NCI-H2107 treated with DMSO at 0.1 percent for 48 hours (cell line): ENCODE data around the gene SERPINF2.
"Not testable (repeated sequence)": the region's sequence is repeated elsewhere in the genome, so short reads cannot be mapped to it uniquely, and the experiment has no call there.

Source experiments
- DNase-seq: peaks from one replicate; lab custom pipeline; 2025; ENCODE audit not compliant: unreplicated experiment; lab: John Stamatoyannopoulos, UW

Gene SERPINF2

DNA sequence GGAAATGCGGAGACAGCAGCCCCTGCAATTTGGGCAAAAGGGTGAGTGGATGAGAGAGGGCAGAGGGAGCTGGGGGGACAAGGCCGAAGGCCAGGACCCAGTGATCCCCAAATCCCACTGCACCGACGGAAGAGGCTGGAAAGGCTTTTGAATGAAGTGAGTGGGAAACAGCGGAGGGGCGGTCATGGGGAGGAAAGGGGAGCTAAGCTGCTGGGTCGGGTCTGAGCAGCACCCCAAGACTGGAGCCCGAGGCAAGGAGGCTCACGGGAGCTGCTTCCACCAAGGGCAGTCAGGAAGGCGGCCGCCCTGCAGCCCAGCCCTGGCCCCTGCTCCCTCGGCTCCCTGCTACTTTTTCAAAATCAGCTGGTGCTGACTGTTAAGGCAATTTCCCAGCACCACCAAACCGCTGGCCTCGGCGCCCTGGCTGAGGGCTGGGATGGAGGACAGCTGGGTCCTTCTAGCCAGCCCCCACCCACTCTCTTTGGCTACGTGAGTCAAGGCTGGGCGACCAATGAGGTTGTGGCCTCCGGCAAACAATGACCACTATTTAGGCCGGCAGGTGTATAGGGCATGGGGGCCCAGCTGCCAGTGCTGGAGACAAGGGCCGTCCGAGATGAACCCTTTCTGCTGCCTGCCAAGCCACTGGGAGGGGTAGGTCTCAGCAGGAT lies 19.7 kb downstream of the SERPINF2 start:
- DNase-seq, result no peak

DNA sequence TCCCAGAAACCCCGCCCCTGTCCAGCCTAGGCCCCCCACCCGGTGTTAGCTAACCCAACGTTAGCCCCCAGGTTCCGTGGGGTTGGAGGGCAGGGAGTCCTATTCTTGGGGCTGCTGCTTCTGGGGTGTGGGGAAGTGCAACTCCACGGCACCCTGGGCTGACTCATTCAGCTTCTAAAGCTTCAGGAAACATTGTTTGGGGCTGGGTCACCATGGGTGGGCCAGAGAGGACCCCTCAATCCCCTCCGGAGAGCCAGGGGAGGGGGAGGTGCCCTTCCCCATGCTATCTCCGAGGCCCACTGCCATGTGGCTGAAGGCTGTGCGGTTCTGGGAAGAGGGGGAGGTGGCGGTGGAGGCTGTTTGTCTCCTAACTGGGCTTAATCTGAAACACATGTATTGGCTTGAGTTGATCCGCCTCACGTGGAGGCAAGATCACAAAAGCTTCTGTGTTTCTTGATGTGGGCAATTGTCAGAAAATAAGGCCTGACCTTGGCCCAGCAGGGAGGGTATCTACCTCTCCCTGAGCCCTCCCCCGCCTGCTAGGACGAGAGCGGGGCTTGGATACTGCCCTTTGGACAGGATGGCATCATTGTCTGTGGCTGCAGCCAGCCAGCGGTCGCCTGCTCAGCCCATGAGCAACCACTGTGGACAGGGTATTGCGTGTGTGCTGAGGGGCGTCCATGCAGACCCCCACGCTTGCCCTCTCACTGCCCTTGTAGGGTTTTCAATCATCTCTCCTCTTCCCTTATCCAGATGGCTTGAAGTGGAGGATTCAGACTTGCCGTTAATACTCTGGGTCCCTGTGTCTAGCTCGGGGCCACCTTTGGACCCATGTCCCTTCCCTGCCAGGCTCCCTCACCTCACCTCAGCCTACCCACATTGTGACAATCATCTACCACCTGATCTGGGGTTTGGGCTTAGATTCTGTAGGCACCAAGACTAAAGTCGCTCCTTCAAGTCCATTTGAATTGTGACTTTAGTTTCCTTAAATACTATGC lies 20.5 kb downstream of the SERPINF2 start:
- DNase-seq, result no peak

DNA sequence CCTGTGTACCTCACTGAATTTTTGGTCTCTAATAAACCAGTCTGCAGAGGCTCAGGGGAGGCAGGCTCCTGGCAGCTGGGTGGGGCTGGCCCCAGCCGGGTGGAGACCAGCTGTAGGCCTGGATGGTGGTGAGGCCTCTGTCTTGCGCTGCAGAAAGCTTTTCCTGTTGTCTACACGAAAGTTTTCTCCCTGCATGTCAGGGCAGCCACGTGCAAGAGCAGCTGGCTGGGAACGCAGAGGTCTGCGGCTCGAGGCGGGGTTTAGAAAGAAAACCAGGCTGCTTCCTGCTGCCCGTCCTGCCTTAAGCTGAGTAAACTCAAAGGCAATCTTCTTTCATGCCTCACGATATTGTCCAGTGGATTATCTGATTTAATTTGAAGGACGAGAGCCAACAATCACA lies 21.6 kb downstream of the SERPINF2 start:
- no peak for DNase-seq

DNA sequence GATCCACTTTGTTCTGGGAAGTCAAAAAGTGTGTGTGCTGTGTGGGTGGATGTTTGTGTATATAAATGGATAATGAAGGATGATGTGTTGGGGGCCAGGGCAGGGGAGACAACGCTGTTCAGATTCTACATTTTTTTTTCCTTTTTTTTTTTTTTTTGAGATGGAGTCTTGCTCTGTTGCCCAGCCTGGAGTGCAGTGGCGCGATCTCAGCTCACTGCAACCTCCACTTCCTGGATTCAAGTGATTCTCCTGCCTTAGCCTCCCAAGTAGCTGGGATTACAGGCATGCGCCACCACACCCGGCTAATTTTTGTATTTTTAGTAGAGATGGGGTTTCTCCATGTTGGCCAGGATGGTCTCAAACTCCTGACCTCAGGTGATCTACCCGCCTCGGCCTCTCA lies 22.0 kb downstream of the SERPINF2 start:
- not testable (repeated sequence) for DNase-seq

DNA sequence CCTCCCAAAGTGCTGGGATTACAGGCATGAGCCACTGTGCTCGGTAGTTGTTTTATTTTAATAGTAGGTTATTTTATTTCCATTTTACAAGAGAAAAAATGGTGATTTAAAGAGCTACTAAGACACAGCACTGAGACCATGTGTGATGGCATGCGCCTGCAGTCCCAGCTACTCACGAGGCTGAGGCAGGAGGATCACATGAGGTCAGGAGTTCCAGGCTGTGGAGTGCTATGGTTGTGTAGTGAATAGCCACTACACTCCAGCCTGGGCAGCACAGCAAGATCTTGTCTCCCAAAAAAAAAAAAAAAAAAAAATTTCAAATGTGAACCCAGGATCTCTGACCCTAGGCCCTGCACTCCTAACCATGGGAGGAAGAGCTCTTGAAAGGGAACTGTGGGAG lies 22.9 kb downstream of the SERPINF2 start:
- no peak for DNase-seq

DNA sequence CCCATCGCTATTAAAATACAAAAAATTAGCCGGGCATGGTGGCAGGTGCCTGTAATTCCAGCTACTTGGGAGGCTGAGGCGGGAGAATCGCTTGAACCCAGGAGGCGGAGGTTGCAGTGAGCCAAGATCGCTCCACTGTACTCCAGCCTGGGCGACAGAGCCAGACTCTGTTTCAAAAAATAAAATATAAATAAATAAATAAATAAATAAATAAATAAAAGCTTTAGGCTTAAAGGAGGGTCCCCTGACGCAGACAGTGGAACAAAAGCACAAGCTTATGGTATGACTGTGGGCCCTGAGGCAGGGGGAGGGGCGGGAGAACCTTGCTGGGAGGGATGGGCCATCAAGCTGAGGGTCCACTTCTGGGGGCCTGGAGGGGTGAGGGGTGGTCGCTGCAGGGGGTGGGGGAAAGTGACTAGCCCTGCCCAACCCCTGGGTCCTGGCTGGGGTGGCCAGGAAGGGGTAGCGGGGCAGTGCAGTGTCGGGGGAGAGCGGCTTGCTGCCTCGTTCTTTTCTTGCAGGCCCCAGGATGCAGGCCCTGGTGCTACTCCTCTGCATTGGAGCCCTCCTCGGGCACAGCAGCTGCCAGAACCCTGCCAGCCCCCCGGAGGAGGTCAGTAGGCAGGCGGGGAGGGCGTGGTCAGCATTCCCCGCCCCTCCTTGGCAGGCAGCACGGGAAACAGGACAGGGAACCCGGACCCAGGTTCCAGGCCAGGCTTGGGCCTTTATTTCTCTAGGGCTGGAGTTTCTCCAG lies 23.9 kb downstream of the SERPINF2 start:
- no peak for DNase-seq

DNA sequence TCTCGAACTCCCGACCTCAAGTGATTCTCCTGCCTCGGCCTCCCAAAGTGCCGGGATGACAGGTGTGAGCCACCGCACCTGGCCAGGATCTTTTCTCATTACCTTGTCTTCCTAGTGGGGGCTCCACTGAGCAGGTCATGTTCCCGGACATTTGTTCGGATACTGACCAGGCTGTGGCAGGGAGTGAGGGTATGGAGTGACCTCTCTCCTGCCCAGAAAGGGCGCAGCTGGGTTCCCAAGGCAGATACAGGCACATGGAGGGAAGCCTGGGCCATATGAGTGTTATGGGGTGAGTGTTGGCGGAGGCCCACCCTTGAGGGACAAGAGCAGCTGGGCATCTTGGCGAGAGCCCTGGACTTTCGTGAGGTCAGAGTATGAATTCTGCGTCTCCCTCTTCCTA lies 24.7 kb downstream of the SERPINF2 start:
- DNase-seq, result no peak

DNA sequence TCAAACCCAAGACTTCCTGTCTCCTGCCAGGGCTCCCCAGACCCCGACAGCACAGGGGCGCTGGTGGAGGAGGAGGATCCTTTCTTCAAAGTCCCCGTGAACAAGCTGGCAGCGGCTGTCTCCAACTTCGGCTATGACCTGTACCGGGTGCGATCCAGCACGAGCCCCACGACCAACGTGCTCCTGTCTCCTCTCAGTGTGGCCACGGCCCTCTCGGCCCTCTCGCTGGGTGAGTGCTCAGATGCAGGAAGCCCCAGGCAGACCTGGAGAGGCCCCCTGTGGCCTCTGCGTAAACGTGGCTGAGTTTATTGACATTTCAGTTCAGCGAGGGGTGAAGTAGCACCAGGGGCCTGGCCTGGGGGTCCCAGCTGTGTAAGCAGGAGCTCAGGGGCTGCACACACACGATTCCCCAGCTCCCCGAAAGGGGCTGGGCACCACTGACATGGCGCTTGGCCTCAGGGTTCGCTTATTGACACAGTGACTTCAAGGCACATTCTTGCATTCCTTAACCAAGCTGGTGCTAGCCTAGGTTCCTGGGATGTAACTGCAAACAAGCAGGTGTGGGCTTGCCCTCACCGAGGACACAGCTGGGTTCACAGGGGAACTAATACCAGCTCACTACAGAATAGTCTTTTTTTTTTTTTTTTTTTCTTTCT lies 27.3 kb downstream of the SERPINF2 start:
- DNase-seq, result no peak

DNA sequence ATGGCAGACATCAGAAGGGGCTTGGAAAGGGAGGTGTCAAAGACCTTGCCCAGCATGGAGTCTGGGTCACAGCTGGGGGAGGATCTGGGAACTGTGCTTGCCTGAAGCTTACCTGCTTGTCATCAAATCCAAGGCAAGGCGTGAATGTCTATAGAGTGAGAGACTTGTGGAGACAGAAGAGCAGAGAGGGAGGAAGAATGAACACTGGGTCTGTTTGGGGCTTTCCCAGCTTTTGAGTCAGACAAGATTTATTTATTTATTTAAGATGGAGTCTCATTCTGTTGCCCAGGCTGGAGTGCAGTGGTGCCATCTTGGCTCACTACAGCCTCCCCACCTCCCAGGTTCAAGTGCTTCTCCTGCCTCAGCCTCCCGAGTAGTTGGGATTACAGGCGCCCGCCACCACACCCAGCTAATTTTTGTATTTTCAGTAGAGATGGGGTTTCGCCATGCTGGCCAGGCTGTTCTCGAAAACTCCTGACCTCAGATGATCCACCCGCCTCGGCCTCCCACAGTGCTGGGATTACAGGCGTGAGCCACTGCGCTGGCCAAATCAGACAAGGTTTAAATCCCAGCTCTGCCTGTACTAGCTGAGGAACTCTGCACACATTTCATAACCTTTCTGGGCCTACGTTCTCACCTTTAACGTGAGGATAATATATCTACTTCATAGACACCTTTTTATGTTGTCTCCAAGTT lies 30.5 kb downstream of the SERPINF2 start:
- DNase-seq, result not testable (repeated sequence)

DNA sequence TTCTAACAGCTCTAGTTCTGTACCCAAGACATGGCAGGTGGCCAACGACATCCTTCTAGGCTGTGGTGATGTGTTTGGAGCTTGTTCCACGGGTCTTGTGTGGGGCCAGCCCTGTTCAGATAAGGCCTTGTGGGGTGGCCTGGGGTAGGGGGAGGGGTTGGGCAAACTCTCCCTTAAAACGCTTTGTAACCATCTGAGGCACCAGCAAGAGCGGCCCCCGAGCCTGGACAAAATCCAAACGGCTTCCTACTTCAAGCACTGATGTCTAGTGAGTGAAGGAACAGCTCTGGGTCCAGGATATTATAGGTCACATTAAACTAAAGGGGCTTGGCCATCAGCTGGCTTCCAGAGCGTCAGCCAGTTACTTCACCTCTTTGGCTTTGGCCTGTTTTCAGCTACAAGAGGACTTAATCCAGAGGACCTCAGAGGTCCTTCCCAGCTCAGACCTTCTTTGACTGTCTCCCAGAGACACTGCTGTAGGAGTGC lies 31.1 kb downstream of the SERPINF2 start:
- DNase-seq, result no peak

DNA sequence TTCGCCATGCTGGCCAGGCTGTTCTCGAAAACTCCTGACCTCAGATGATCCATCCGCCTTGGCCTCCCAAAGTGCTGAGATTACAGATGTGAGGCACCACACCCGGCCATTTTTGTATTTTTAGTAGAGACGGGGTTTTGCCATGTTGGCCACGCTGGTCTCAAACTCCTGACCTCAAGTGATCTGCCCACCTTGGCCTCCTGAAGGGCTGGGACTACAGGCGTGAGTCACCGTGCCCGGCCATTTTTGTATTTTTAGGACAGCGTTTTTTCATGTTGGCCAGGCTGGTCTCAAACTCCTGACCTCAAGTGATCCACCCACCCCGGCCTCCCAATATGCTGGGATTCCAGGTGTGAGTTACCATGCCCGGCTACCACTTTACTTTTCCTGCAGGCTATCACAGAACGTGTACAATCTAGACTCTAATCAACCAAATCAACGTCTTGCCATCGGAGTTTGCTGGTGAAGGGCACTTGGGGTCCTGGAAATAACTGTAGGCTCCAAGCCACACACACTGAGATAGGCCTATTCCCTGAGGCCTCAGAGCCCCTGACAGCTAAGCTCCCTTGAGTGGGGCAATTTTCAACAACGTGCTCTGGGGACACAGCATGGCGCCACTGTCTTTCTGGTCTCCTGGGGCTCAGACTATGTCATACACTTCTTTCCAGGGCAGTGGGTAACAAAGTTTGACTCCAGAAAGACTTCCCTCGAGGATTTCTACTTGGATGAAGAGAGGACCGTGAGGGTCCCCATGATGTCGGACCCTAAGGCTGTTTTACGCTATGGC lies 31.9 kb downstream of the SERPINF2 start:
- no peak for DNase-seq

DNA sequence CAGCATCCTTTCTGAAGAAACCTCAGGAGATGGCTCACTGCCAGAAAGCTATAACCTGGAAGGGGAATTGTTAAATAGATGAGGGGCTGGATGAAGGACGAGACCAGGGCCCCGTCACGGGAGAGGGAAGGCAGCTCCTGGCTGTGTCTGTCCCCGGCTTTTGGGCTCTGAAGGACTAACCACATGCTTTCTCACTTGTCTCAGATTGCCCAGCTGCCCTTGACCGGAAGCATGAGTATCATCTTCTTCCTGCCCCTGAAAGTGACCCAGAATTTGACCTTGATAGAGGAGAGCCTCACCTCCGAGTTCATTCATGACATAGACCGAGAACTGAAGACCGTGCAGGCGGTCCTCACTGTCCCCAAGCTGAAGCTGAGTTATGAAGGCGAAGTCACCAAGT lies 33.7 kb downstream of the SERPINF2 start:
- no peak for DNase-seq

DNA sequence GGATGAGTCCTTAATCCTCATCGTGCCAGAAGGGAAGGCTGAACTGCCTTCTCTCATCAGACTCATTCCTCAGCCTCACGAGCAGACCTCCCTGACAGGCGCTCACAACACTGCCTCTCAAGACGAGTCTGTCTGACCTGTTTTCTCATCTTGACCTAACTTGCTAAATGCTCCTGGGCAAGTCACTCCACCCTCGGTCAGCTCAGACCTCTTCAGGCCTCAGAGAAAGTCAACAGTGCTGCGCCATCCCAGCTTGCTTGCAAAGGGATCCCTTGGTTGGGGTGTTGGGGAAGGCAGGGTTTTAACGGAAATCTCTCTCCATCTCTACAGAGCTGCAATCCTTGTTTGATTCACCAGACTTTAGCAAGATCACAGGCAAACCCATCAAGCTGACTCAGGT lies 34.2 kb downstream of the SERPINF2 start:
- no peak for DNase-seq

DNA sequence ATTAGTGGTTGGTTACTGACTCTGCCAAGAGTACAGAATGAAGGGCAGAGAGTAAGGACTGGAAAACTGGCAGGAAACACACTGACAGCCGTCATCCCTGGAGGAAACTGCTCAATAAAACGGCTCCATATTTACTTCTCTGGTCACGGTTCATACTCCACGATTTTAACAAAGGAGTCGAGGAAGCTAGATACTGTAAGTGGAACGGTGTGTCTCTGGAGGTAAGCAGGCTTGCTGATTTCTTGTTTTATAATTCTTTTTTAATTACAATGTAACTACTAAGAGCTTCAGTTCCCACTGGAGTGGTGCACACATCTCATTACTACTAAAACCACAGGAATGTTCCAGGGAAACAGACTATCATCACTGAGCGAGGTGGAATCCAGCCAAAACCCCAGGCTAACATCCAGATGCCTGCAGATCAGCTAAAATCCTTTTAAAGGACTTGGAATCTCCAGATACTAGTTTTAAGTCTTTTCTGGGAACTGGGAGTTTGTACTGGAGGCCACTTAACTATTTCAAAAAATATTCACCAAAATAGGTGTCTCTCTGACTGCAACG lies 37.0 kb downstream of the SERPINF2 start:
- no peak for DNase-seq

DNA sequence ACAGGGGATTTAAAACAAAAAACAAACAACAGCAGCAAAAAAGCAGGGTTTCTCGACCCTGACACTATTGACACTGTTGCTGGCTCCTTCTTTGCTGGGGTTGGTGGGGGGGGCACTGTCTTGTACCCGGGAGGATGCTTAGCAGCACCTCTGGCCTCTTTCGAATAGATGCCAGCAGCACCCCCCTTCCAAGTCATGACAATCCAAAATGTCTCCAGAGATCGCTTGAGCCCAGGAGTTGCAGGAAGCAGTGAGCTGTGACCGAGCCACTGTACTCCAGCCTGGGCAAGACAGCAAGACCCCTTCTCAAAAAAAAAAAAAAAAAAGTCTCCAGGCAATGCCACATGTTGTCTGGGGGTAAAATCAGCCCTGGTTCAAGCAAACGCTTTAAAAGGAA lies 39.5 kb downstream of the SERPINF2 start:
- DNase-seq, result no peak

DNA sequence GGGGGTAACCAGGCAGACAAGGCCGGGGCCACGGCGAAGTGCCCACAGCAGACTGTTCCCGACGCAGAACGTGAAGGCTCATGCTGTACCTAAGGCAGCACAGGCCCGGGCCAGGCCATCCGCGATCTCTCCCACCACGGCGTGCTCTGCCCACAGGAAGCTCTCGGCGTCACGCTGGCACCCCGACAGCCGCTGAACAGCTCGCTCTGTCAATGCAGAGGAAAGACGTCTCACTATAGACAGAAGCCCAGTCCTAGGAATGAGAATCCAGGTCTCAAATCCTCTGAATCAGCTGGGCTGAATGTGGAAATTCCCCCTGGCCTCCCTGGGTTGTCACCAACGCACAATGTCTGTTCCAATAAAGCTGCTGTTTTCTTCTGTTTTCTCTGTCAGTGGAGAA lies 40.6 kb downstream of the SERPINF2 start:
- DNase-seq, result no peak

DNA sequence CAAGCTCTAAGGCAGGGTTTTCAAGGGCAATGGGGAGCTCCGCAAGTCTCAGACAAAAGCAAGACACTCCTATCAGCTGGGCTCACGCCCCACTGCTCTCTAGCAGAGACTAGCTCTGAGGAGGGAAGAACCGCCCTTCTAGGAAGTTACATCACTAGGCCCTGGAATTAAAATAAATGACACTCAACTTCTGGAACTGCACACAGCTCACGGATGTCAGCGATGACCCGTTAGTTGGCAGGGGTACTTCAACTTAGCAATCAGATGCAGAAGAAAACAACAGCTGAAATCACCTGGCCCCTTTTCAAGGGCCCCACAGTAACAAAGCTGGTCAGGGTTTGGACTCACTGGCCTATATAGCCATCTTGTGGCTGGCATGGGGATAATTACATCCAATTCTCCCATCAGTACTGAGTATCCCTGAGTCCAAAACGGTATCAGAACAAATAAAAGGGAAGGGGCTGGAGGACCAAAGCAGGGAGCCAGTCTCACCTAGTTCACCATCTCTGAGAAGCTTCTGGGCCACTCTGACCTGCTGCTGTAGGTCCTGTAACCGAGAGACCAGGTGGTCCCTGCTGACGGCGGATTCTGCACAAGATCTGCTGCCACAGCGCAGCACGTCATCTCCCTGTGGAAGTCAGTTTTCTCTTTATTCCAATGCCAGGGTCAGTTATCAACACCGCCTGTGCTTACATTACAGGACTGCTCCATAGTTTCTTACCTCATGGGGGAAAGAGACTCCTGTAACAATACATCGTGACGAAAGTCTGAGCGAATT lies 41.4 kb downstream of the SERPINF2 start:
- peak; percentile 9 for DNase-seq

DNA sequence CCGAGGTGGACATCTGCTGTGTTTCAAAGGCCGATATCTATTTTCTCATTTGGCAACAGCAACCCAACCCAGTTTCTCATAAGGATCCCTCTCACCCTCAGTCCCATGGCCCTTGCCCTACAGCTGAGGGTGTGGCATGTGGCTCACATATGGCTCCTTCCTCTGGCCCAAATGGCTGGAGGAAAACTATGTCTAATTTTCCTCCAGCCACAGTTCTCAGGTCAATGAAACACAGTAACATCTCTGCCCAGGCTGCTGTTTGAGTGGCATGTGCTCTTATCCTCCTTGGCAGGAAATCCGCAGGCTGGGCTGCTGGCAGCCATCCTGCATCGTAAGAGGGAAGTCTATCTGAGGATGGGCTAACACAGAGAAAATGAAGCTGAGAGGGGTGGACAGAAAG lies 43.3 kb downstream of the SERPINF2 start:
- no peak for DNase-seq
